Measurements from ENCODE around the gene LRCH1.

LRCH1 gene

DNA sequence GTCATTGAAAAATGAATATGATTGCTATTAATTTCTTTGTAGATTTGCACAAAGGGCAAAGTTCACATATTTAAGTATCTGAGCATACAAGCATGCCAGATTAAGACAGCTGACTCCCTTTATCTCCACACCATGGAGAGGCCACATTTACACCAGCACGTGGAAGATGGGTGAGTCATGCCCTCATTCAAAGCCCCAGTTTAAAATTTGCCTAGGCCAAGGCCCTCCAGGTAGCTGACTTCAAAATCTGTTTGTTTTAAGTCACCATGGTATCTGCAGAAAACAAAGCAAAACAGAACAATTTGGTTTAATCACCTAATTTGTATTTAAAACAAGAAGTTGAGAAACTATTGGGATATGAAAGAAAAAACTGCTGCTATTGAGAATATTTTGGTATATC, 134.8 kb downstream of the LRCH1 start:
- no peaks in the 10 kb centered on the region for H3K36me3 ChIP-seq (ENCODE audit: control insufficient read depth, insufficient read depth, low read length)
- no peaks in the 10 kb centered on the region for H3K27me3 ChIP-seq (ENCODE audit: control insufficient read depth, insufficient read depth, low read length)
- no peaks in the 10 kb centered on the region for H3K9me3 ChIP-seq (ENCODE audit: control insufficient read depth, low read length)
- H3K9ac ChIP-seq (ENCODE audit: low read length): no peak overlapping the region
- H3K4me1 ChIP-seq (ENCODE audit: control insufficient read depth, insufficient read depth, low read length): peaks cover 14% of the 10 kb centered on the region
- H3K4me3 ChIP-seq (ENCODE audit: low read length): no peak overlapping the region

DNA sequence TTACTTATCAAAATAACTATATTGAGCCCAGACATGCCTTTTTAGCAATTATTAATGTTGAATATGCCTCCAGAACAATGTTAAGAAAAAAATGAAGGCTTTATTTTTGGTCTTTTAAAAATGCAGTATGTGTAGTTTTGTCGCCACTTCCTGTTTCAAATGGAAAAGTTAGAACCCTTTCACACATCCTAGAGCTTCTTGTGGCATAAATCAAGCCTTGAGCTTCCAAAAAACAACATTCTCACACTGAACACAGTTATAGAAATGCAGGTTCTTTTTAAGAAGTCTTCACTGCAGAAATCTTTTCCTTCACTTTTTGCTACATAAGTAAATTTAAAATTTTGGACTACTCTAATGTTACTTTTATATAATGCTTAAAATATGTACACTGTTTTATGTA, 135.3 kb downstream of the LRCH1 start:
- peaks cover 14% of the 10 kb centered on the region for H3K4me1 ChIP-seq (ENCODE audit: control insufficient read depth, insufficient read depth, low read length)
- no peak overlapping the region for H3K9ac ChIP-seq (ENCODE audit: low read length)
- H3K36me3 ChIP-seq (ENCODE audit: control insufficient read depth, insufficient read depth, low read length): no peaks in the 10 kb centered on the region

DNA sequence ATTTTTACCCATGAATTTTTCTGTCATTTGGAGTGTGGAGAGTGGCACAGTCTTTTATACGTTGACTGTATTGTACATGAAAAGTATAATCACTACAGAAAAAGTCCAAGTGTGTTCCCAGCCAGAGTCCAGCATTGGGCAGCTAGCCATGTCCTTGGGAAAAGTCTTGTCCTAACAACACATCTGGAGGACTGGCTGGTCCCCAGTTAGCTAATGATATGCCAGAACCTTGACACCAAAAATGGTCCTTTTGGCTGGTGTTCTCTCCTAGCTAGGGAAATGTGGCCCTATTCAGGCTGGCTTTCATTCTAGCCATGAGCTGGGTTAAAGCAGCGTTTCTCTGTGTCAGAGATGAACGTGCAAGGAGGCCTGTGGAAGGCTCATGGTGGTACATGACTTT, 145.0 kb downstream of the LRCH1 start:
- no peak overlapping the region for H3K9ac ChIP-seq (ENCODE audit: low read length)
- no peaks in the 10 kb centered on the region for H3K27me3 ChIP-seq (ENCODE audit: control insufficient read depth, insufficient read depth, low read length)
- no peaks in the 10 kb centered on the region for H3K4me1 ChIP-seq (ENCODE audit: control insufficient read depth, insufficient read depth, low read length)
- H3K36me3 ChIP-seq (ENCODE audit: control insufficient read depth, insufficient read depth, low read length): peaks cover 5% of the 10 kb centered on the region
- H3K4me3 ChIP-seq (ENCODE audit: low read length): no peak overlapping the region
- no peaks in the 10 kb centered on the region for H3K9me3 ChIP-seq (ENCODE audit: control insufficient read depth, low read length)

More for the DNA sequence above, 135.3 kb downstream of the LRCH1 start:
- H3K27me3 ChIP-seq (ENCODE audit: control insufficient read depth, insufficient read depth, low read length): no peaks in the 10 kb centered on the region
- no peak overlapping the region for H3K4me3 ChIP-seq (ENCODE audit: low read length)
- no peaks in the 10 kb centered on the region for H3K9me3 ChIP-seq (ENCODE audit: control insufficient read depth, low read length)

DNA sequence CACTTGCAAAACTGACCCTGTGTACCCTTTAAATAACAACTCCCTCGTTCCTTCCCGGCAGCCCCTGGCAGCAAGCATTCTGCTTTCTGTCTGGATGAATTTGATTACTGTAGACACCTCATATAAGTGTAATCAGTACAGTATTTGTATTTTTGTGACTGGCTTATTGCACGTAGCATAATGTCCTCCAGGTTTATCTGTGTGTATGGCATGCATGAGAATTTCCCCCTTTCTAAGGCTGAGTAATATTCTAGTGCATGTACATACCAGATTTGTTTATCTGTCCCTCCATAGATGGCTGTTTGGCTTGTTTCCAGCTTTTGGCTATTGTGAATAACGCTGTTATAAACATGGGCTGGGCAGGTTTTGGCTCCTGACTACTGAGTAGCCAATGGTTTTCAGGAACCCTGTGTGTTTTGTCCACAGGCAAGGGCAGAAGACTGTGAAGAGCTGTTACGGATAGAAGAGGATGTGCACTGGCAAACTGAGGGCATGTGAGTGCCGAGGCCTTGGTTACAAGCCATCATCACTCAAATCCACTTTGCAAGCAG, 146.0 kb downstream of the LRCH1 start:
- Histone ChIP-seq H3K4me3 (ENCODE audit: low read length) (no peak overlapping the region), H3K4me1 (ENCODE audit: control insufficient read depth, insufficient read depth, low read length) (no peaks in the 10 kb centered on the region), H3K36me3 (ENCODE audit: control insufficient read depth, insufficient read depth, low read length) (peaks cover 5% of the 10 kb centered on the region), H3K27me3 (ENCODE audit: control insufficient read depth, insufficient read depth, low read length) (no peaks in the 10 kb centered on the region), H3K9me3 (ENCODE audit: control insufficient read depth, low read length) (no peaks in the 10 kb centered on the region), H3K9ac (ENCODE audit: low read length) (no peak overlapping the region)

DNA sequence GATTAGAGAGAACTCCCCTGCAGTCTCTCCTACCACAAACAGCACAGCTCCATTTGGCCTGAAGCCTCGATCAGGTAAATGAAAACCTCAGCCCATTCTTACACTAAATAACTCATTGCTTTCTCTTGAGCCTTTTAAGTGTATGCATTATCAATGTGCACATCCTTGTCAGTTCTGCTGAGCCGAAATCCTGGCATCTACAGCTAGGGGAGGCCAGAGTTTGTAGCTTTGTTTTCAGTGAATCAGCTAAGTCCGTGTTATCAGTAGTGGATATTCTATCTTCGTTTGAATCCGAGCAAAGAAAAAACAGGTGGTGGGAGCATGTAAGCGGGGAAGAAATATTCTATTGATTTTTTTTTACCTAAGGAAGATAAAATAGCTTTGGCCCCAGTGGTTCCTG, 159.6 kb downstream of the LRCH1 start:
- Histone ChIP-seq H3K9me3 (ENCODE audit: control insufficient read depth, low read length) (no peaks in the 10 kb centered on the region), H3K36me3 (ENCODE audit: control insufficient read depth, insufficient read depth, low read length) (no peaks in the 10 kb centered on the region)

DNA sequence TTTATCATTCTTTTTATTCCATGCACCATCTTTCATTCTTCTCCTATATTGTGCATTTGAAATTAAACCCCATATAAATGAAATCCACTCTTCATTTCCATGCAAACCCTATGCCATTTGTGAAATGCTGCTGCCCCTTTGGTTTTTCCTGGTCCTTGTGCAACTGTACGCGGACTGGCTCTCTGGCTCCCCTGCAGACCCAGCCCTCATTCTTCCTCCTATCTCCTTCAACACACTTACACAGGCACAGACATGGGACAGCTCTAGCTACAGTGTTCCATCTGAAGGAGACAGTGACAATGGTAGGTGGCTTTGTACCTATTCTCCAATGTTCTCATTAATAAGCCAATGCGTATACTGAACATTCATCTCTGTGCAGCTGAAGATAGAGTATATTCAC, 162.4 kb downstream of the LRCH1 start:
- H3K4me1 ChIP-seq (ENCODE audit: control insufficient read depth, insufficient read depth, low read length): no peaks in the 10 kb centered on the region
- H3K36me3 ChIP-seq (ENCODE audit: control insufficient read depth, insufficient read depth, low read length): no peaks in the 10 kb centered on the region
- no peaks in the 10 kb centered on the region for H3K27me3 ChIP-seq (ENCODE audit: control insufficient read depth, insufficient read depth, low read length)
- no peaks in the 10 kb centered on the region for H3K9me3 ChIP-seq (ENCODE audit: control insufficient read depth, low read length)
- no peak overlapping the region for H3K9ac ChIP-seq (ENCODE audit: low read length)
- no peak overlapping the region for H3K4me3 ChIP-seq (ENCODE audit: low read length)

More for the DNA sequence above, 159.6 kb downstream of the LRCH1 start:
- Histone ChIP-seq H3K4me1 (ENCODE audit: control insufficient read depth, insufficient read depth, low read length) (no peaks in the 10 kb centered on the region), H3K27me3 (ENCODE audit: control insufficient read depth, insufficient read depth, low read length) (no peaks in the 10 kb centered on the region), H3K9ac (ENCODE audit: low read length) (no peak overlapping the region), H3K4me3 (ENCODE audit: low read length) (no peak overlapping the region)

DNA sequence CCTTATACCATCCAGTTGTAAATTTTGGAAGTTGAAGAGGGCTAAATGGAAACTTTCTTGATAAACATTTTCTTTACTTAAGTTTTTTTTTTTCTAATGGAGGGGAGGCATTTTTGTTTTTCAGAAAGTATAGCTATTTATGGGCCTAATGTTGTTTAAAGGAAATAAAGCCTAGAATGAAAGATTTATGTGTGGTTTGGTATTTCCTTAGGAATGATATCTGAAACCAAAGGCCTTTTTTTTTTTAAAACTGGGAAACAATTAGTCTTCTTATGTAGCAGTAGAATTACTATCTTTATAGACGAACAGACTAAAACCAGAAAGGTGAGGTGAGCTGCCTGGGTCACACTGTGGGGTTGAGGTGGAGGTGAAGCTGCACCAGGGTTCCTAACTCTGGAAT, 163.9 kb downstream of the LRCH1 start:
- no peak overlapping the region for H3K4me3 ChIP-seq (ENCODE audit: low read length)
- no peak overlapping the region for H3K9ac ChIP-seq (ENCODE audit: low read length)
- H3K4me1 ChIP-seq (ENCODE audit: control insufficient read depth, insufficient read depth, low read length): no peaks in the 10 kb centered on the region
- H3K36me3 ChIP-seq (ENCODE audit: control insufficient read depth, insufficient read depth, low read length): no peaks in the 10 kb centered on the region
- no peaks in the 10 kb centered on the region for H3K9me3 ChIP-seq (ENCODE audit: control insufficient read depth, low read length)
- H3K27me3 ChIP-seq (ENCODE audit: control insufficient read depth, insufficient read depth, low read length): no peaks in the 10 kb centered on the region

DNA sequence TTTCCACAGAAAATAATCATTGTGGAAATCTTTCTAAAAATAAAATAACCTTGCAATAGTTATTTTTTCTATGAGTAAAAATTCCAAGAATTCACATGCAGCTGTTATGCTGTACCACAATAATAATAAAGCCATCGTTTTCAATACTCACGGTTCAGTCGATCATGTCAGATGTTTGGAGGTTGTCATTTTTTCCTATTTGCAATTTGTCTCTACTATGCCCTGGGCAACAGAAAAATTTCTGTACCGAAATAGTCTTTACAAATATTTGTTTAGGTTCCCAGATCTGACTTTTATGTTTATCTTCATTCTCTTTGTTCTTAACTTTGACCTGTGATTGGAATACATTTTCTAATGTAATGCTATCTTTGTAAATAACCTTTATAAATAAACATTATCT, 164.3 kb downstream of the LRCH1 start:
- Histone ChIP-seq H3K4me3 (ENCODE audit: low read length) (no peak overlapping the region), H3K27me3 (ENCODE audit: control insufficient read depth, insufficient read depth, low read length) (no peaks in the 10 kb centered on the region), H3K9me3 (ENCODE audit: control insufficient read depth, low read length) (no peaks in the 10 kb centered on the region), H3K36me3 (ENCODE audit: control insufficient read depth, insufficient read depth, low read length) (no peaks in the 10 kb centered on the region), H3K9ac (ENCODE audit: low read length) (no peak overlapping the region), H3K4me1 (ENCODE audit: control insufficient read depth, insufficient read depth, low read length) (no peaks in the 10 kb centered on the region)

DNA sequence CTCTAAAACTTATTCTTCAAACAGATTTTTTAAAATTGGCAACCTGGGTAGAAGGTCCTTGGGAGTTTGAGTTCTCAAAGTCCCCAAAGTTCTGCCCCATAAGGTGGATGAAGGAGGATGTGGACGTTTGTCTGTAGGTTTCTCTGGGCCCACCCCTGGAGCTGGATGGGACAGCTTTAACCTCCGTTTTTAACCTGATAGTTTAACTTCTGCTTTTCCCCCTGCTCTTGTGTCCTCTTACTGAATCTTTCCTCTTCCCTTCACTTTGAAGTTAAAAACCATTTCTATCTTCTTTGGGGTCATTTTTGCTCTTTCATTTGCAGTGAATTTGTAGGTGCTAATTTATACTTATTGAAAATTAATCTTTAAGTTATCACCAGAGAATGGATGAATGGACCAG, 164.9 kb downstream of the LRCH1 start:
- Histone ChIP-seq H3K27me3 (ENCODE audit: control insufficient read depth, insufficient read depth, low read length) (no peaks in the 10 kb centered on the region), H3K4me3 (ENCODE audit: low read length) (no peak overlapping the region), H3K9ac (ENCODE audit: low read length) (no peak overlapping the region), H3K9me3 (ENCODE audit: control insufficient read depth, low read length) (no peaks in the 10 kb centered on the region), H3K4me1 (ENCODE audit: control insufficient read depth, insufficient read depth, low read length) (no peaks in the 10 kb centered on the region), H3K36me3 (ENCODE audit: control insufficient read depth, insufficient read depth, low read length) (no peaks in the 10 kb centered on the region)

DNA sequence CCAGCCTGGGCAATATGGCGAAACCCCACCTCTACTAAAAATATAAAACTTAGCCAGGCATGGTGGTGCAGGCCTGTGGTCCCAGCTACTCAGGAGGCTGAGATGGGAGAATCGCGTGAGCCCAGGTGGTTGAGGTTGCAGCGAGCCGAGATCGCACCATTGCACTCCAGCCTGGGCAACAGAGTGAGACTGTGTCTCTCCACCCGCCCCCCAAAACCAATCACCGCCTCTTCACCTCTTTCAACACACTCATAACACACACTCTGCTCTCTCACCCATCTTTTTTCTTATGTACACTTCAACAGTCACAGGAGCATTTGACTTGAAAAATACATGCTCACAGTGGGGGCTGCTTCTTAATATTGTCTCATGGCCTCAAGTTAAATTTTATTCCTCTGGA, 167.2 kb downstream of the LRCH1 start:
- no peaks in the 10 kb centered on the region for H3K4me1 ChIP-seq (ENCODE audit: control insufficient read depth, insufficient read depth, low read length)
- H3K9me3 ChIP-seq (ENCODE audit: control insufficient read depth, low read length): no peaks in the 10 kb centered on the region
- no peaks in the 10 kb centered on the region for H3K36me3 ChIP-seq (ENCODE audit: control insufficient read depth, insufficient read depth, low read length)
- H3K4me3 ChIP-seq (ENCODE audit: low read length): no peak overlapping the region
- no peaks in the 10 kb centered on the region for H3K27me3 ChIP-seq (ENCODE audit: control insufficient read depth, insufficient read depth, low read length)
- no peak overlapping the region for H3K9ac ChIP-seq (ENCODE audit: low read length)

DNA sequence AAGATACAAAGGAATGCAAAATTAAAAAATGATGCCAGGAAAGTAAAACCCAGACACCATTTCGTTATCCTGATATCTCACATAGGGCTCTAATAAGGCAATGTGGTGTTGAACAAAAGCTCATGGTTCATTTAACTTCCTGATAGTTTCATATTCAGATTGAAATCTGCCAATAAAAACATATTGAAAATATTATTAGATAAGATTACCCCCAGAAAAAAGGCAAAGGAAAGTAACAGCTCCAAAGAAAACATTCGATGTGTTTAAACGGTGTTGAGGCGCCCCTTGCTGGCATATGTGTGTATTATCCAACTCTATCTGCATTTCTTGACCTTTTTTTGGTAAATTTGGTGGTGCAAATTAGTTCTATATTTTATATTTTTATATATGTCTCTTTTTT, 168.1 kb downstream of the LRCH1 start:
- H3K36me3 ChIP-seq (ENCODE audit: control insufficient read depth, insufficient read depth, low read length): no peaks in the 10 kb centered on the region
- no peaks in the 10 kb centered on the region for H3K27me3 ChIP-seq (ENCODE audit: control insufficient read depth, insufficient read depth, low read length)
- no peaks in the 10 kb centered on the region for H3K9me3 ChIP-seq (ENCODE audit: control insufficient read depth, low read length)
- no peaks in the 10 kb centered on the region for H3K4me1 ChIP-seq (ENCODE audit: control insufficient read depth, insufficient read depth, low read length)
- no peak overlapping the region for H3K9ac ChIP-seq (ENCODE audit: low read length)
- no peak overlapping the region for H3K4me3 ChIP-seq (ENCODE audit: low read length)

DNA sequence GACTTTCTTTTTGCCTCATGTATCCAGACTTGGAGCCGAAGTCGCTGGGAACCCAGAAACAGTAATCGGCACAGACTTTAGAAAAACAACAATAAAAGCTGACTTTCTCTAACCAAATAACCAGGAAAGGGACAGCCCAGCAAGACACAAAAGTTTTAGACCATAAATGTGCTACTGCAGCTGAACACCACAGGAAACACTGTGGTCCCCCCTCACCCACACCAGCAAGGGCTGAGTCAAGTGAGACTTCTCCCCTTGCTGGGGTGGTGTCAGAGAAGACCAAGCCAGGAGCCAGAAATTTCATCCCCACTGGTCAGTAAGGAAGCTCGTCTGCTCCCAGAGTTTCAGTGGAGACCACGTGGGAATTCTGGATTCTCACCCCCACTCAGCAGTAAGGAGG, 173.4 kb downstream of the LRCH1 start:
- Histone ChIP-seq H3K9me3 (ENCODE audit: control insufficient read depth, low read length) (no peaks in the 10 kb centered on the region), H3K27me3 (ENCODE audit: control insufficient read depth, insufficient read depth, low read length) (no peaks in the 10 kb centered on the region), H3K36me3 (ENCODE audit: control insufficient read depth, insufficient read depth, low read length) (peaks cover 4% of the 10 kb centered on the region), H3K4me1 (ENCODE audit: control insufficient read depth, insufficient read depth, low read length) (no peaks in the 10 kb centered on the region), H3K4me3 (ENCODE audit: low read length) (no peak overlapping the region), H3K9ac (ENCODE audit: low read length) (no peak overlapping the region)

DNA sequence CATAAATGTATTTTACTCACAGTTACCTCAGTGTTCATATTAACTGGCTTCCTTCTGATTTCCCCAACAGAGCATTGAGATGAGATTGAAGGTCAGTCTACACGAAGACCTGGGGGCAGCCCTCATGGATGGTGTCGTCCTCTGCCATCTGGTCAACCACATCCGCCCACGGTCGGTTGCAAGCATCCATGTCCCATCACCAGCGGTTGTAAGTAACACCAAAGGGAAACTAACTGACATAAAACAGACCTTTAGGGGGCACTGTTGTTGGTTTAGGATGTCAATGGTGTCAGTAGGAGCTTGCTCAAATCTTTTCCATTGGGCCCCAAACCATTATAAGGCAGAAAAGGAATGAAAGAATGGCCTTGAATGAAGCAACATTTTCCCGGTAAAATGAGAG, 175.8 kb downstream of the LRCH1 start:
- no peaks in the 10 kb centered on the region for H3K27me3 ChIP-seq (ENCODE audit: control insufficient read depth, insufficient read depth, low read length)
- no peaks in the 10 kb centered on the region for H3K4me1 ChIP-seq (ENCODE audit: control insufficient read depth, insufficient read depth, low read length)
- H3K9me3 ChIP-seq (ENCODE audit: control insufficient read depth, low read length): no peaks in the 10 kb centered on the region
- no peak overlapping the region for H3K4me3 ChIP-seq (ENCODE audit: low read length)
- H3K36me3 ChIP-seq (ENCODE audit: control insufficient read depth, insufficient read depth, low read length): peaks cover 7% of the 10 kb centered on the region
- no peak overlapping the region for H3K9ac ChIP-seq (ENCODE audit: low read length)
